ENCODE results near the gene IFIT3. TPM values are rescaled to one million over a fixed set of nuclear protein-coding genes. Genes with fewer than 3 reads are reported as not detected.

The IFIT3 gene
- total and polyA plus RNA-seq, 2 of the 8 experiments (the other 6 are each of a cell fraction or from before 2014, with no cell fraction given): 0.12 to 0.84 TPM

DNA sequence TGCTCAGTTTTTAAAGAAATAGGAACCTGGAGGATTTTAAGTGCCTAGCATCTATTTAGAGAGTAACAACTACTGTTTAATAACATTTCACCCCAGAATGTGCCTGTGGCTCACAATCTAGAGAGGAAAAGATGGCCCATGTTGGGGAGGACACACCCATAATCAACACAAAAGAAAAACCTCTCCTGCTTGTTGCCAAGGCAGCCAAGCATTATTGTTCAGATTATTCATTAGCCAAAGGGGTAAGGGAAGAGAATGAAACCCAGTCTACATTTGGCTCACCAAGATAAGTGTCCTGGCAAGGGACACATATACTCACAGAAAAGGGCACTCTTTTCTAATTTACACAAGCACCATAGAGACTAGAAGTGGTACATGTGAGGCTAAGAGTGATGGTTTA, 32.4 kb downstream of the IFIT3 start:
- Histone ChIP-seq H2BK12ac (ENCODE audit: low read depth, low read length) (no peak overlapping the region), H4K8ac (ENCODE audit: extremely low read depth, insufficient read depth, low read length) (no peak overlapping the region), H4K5ac (ENCODE audit: insufficient read length, low read depth, low read length) (no peak overlapping the region), H3K18ac (ENCODE audit: extremely low read depth, low read length) (no peak overlapping the region), H3K9ac (replicated peaks in 1 of 4; ENCODE audit: extremely low read depth in 1 of 4, low read depth in 3 of 4, low read length in 3 of 4) (no peak overlapping the region), H3K9me3 (ENCODE audit: insufficient read depth in 2 of 2, low read depth in 1 of 2, low read length in 1 of 2) (no peaks in the 10 kb centered on the region), H3K14ac (ENCODE audit: insufficient read length) (no peak overlapping the region), H3K4me2 (ENCODE audit: insufficient read depth in 1 of 2, low read depth in 2 of 2, low read length in 2 of 2) (no peak overlapping the region), H3K79me1 (ENCODE audit: low read depth, low read length) (no peaks in the 10 kb centered on the region), H3K79me2 (ENCODE audit: control insufficient read depth in 1 of 2, insufficient read depth in 2 of 2, low read length in 2 of 2) (no peaks in the 10 kb centered on the region), H4K20me1 (replicated peaks in 1 of 2; ENCODE audit: control insufficient read depth in 1 of 2, insufficient read depth in 2 of 2, low read length in 2 of 2) (no peaks in the 10 kb centered on the region), H3K27me3 (replicated peaks in 1 of 4; ENCODE audit: control insufficient read depth in 3 of 4, extremely low read depth in 1 of 4, insufficient read depth in 3 of 4, low read length in 3 of 4) (no peaks in the 10 kb centered on the region), H2AFZ (ENCODE audit: low read length) (no peak overlapping the region), H2AK5ac (ENCODE audit: low read depth, low read length) (no peak overlapping the region), H2BK20ac (ENCODE audit: low read length) (no peak overlapping the region), H4K91ac (replicated peaks; ENCODE audit: insufficient read length, low read length) (no peak overlapping the region), H3K4me1 (replicated peaks in 1 of 4; ENCODE audit: control insufficient read depth in 3 of 4, insufficient read depth in 4 of 4, low read length in 3 of 4) (peaks cover 0 to 3% (median under 1%) of the 10 kb centered on the region in 4 experiments; a peak in 2 of 7 replicates), H3K36me3 (ENCODE audit: control insufficient read depth in 2 of 4, insufficient read depth in 4 of 4, low read length in 3 of 4) (no peaks in the 10 kb centered on the region; a peak in 1 of 8 replicates), H3K56ac (replicated peaks; ENCODE audit: insufficient read length, low read depth, low read length) (no peak overlapping the region), H2BK15ac (ENCODE audit: low read length) (no peak overlapping the region), H2BK5ac (ENCODE audit: low read depth, low read length) (no peak overlapping the region), H3K23me2 (ENCODE audit: low read depth, low read length) (no peaks in the 10 kb centered on the region), H3K23ac (ENCODE audit: insufficient read length) (no peak overlapping the region), H3K27ac (ENCODE audit: low read depth, low read length) (no peak overlapping the region), H2BK120ac (replicated peaks; ENCODE audit: low read depth, low read length) (no peak overlapping the region), H3K4me3 (ENCODE audit: extremely low read depth in 1 of 4, insufficient read depth in 2 of 4, low read depth in 3 of 4, low read length in 4 of 4) (no peak overlapping the region), H3K4ac (replicated peaks; ENCODE audit: insufficient read length, low read depth, low read length) (no peak overlapping the region)
- DNase-seq (ENCODE audit: low read depth in 1 of 2, low spot score in 2 of 2) (no peak), FAIRE-seq (no peak)
- CTCF ChIA-PET (ENCODE audit: partially characterized antibody): interaction anchor here (1.2 to 9.3 kb wide), 2 partner anchors 9 to 29 kb away, joined by 3 to 64 read pairs; no protein-coding TSS in a partner anchor
- POLR2A ChIA-PET (ENCODE audit: partially characterized antibody): no interaction called here
- TF ChIP-seq PHF8 (conservative IDR thresholded peaks at IDR 0.05; ENCODE audit: low read depth, low read length): no peak
- no peak for TF ChIP-seq SRF (IDR thresholded peaks at IDR 0.05; ENCODE audit: low read depth, low read length)
- no peak for TF ChIP-seq CBX8 (IDR thresholded peaks at IDR 0.05; ENCODE audit: borderline replicate concordance, low read depth, low read length)
- no peak for TF ChIP-seq TCF12 (IDR thresholded peaks at IDR 0.05; ENCODE audit: low read depth, low read length)
- TF ChIP-seq SP2 (IDR thresholded peaks at IDR 0.05; ENCODE audit: low read length): no peak
- no peak for TF ChIP-seq SAP30 (IDR thresholded peaks at IDR 0.05; ENCODE audit: insufficient read depth, insufficient replicate concordance, low read length)
- no peak for TF ChIP-seq CBX5 (IDR thresholded peaks at IDR 0.05; ENCODE audit: low read depth, low read length)
- TF ChIP-seq RFX5 (IDR thresholded peaks at IDR 0.05; ENCODE audit: borderline replicate concordance, low read depth, low read length): no peak
- TF ChIP-seq TAF1 (IDR thresholded peaks at IDR 0.05; ENCODE audit: low read depth, low read length): no peak
- TF ChIP-seq GTF2F1 (IDR thresholded peaks at IDR 0.05; ENCODE audit: borderline replicate concordance, low read depth, low read length): no peak
- TF ChIP-seq TAF7 (optimal IDR thresholded peaks at IDR 0.05; ENCODE audit: borderline replicate concordance, low read depth, low read length): no peak
- no peak for TF ChIP-seq EGR1 (IDR thresholded peaks at IDR 0.05; ENCODE audit: borderline replicate concordance, low read depth, low read length)
- TF ChIP-seq NRF1 (IDR thresholded peaks at IDR 0.05; ENCODE audit: low read depth, low read length): no peak
- TF ChIP-seq BRCA1 (IDR thresholded peaks at IDR 0.05; ENCODE audit: low read depth, low read length): no peak
- TF ChIP-seq KDM4A (IDR thresholded peaks at IDR 0.05; ENCODE audit: low read depth, low read length, severe bottlenecking): no peak
